NK-92 (cell line): Measurements from ENCODE around the gene SMARCC1.

ENCODE experiments used
- DNase-seq: peaks from one replicate; lab custom pipeline; 2025; ENCODE audit not compliant: unreplicated experiment; lab: John Stamatoyannopoulos, UW

Gene SMARCC1

DNA sequence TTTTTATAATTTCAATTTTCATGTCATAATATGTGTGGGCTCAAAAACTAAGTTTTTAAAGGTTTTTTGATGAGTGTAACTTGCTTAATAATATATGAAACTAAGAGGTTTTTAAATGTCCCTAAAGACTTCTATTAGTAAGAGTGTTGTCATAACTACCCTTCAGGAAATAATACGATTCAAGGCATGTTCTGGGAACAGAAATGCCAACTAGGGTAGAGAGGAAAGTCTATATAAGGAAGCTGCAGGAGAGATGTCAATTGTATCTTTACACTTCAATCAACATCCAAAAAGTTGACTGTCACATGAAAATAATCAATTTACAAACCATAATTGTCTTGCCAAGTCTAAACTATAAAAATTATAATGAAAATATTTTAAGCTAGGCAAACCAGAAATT lies 76.3 kb downstream of the SMARCC1 start:
- no peak for DNase-seq

DNA sequence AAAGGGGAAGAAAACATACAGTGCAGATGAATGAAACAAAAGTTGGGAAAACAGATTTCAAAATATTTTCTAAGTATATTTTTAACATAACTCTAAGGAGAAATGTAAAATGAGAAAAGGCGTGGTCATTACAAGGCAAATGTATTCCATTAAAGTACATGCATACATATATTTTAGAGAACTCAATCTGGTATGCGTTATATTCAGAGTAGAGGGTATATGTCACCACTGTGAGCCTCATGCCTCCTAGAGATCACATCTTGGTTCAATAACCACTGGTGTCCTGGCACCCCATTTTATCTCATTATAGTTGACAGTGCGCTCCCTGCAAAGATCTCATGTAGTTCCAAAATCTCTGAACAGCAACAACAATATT lies 77.5 kb downstream of the SMARCC1 start:
- DNase-seq: no peak

DNA sequence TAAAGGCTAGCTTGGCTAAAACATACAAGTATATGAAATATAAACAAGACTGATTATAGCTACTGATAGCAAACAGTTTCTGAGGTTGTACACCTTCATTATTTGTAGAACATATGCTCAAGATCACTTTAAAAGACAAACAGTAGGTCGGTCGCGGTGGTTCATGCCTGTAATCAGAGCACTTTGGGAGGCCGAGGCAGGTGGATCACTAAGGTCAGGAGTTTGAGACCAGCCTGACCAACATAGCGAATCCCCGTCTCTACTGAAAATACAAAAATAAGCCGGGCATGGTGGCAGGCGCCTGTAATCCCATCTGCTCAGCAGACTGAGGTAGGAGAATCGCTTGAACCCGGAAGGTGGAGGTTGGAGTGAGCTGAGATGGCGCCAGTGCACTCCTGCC lies 80.3 kb downstream of the SMARCC1 start:
- no peak for DNase-seq

DNA sequence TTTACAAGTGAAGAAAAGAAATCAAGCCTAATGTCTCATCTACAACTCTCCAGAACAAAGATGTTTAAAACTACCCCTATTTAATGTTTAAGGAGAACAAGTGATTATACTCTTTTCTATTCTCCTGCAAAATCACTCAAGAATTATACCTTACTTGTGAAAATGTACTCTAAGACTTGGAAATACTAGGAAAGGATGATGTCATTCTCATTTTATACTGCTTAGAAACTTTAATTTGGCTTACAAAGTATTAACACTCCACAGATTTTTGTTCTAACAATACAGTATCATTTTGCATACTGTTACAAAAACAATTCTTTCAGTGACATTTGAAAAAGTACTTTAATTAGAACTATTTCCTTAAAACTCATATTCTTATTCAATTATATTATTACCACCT lies 89.5 kb downstream of the SMARCC1 start:
- no peak for DNase-seq

DNA sequence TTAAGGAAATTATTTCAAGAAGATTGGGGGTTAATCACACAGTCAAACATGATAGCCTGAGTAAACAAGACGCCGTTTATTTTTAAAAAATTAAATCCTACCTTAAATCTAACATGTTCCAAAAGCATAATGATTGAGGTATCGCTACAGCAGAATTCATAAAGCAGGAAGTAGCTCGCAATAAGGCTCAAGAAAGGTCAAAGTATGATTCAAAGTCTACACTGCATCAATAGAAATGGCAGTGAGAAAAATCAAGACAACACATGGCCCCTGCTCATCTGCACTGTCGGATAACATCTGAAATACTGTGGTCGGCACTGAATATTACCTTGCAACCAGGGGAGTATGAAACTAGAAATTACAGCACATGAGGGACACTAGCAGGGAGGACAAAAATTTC lies 93.2 kb downstream of the SMARCC1 start:
- DNase-seq: no peak

DNA sequence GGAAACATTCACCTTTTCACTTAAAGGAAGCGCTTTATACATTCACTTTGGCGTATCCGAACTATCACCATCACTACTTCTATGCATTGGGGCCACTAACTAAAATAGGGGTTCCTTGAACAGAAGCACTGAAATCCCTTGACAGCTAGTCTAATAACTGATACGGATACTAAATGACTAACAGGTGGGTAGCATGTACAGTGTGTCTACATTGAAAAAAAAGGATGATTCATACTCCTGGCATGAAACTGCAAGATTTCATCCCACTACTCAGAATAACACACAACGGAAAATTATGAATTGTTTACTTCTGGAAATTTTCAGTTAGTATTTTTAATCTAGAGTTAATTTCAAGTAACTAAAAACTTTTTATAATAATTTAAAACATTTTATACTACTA lies 96.7 kb downstream of the SMARCC1 start:
- no peak for DNase-seq

DNA sequence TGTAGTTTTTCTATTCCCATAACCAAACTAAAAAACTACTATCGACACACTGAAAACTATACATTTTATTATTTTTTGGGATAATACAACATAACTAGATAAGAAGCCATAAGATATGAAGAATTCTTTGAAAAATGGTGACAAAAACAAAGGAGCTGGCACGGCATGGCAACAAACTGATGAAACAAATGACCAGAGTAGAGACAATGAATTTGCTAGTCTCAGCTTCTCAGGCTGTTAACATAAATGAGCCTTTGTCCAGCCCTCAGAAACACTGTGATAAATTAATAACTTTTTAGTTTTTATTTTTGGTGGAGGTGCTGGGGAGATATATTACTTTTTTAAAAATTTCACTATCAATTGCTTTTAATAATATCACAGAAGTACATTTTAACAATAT lies 100.7 kb downstream of the SMARCC1 start:
- no peak for DNase-seq

DNA sequence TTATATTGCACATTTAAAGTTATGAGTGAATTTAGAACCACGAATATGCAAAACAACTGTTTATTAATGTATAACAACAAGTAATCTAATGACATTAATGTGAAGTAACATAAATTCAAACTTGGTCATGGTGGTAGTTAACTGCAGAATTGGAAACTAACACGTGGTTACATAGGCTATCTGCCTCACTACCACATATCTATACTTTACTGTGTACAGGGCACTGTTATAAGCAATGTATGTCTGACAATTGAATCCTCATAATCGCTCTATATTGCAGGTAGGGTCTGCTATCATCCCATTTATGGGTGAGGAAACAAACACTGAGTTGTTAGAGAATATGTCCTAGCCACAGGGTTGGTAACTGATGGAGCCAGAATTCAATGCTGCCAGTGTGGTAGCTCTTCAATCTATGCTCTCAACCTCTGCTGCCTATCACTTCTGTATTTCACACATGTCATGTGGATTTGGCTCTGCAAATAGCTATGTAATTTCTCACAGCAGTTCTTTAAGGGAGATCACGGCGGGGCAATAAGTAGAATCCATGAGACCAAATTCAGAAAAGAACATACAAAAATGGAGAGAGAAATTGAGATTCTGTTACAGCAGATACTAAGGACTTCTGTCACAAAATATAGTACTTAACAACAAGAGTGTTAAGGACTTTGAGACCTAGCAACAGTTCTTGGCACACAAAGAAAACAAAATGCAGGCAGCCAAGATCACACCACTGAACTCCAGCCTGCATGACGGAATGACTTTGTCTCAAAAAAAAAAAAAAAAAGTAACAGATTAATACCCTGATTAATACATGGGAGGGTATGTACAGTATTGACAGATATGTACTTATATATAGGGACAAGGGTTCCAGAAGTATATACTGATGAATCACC lies 103.0 kb downstream of the SMARCC1 start:
- no peak for DNase-seq

DNA sequence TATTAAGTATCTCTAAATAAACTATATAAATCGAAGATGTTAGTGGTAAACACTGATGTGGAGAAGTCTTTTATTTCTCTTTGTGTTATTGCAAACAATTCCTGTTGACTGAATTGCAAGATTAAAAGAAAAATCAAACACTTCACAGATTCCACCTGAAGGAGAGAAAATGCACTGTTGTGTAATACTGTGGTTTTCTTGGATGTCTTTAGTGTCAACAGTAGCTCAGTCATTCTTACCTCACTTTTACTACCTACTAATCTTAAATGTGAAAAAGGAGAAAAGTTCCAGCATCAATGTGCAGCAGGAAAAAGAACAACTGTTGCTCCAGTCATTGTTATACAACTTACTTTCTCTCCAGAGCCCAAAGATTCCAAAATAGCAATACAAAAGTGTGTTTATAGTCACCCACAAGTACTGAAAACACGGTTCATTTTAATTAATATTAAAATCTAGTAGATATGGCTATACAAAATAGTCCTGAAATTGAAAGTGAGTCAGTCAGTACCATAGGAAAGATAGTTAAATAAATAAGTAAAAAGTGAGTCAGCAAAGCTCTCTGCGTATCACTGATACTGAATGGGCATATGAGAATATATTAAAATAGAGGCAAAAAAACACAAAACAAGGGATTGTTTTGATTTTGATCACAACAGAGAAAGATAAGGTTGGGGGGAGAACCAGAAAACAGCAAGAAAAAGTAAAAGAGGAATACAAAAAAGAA lies 112.5 kb downstream of the SMARCC1 start:
- DNase-seq: no peak

DNA sequence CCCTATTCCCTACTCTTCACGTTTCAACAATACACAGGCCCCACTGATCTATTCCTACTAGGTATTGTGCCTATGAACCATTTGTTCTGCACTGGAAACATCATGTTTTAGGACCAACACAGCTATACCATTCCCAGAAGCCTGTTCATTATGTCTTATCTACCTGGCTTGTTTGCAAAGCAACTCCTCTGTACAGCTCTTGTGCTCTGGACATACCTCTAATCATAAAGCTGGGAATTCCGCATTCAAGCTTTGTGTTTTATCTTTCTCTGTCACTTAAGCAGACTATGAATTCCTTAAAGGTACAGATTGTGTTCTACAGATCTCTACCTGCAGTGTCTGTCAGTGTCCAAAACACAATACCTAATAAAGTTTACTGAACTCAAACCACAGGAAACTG lies 115.6 kb downstream of the SMARCC1 start:
- DNase-seq: no peak

DNA sequence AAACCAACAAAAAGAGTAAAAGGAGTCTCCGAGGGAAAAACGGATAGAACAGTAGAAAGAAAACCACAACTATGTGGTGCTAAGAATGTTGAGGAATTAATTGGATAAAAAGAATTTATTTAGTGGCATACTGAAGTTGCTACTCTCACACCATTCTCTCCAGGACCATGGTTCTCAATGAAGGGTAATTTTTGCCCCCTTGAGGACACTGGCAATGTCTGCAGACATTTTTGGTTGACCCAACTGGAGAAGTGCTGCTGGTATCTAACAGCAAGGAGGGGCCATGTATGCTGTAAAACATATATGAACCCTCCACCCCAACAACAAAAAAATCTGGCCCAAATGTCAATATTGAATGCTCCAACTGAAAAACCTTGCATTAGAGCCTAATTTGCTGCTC lies 117.2 kb downstream of the SMARCC1 start:
- no peak for DNase-seq

DNA sequence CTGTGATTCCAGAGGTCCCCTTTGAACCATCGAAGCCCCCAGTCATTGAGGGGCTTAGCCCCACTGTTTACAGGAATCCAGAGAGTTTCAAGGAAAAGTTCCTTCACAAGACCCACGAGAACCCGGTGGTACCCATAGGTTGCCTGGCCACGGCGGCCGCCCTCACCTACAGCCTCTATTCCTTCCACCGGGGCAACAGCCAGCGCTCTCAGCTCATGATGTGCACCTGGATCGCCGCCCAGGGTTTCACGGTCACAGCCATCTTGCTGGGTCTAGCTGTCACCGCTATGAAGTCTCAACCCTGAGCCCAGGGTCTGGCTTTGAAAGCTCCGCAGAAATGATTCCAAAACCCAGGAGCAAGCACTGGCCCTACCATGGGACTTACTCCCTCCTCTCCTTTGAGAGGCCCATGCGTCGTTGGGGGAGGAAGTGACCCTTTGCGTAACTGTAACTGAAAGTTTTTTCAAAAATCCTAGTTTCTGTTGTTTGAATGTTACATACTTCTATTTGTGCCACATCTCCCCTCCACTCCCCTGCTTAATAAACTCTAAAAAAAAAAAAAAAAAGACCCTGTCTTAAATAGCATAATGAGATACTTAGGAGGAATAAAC lies 118.0 kb downstream of the SMARCC1 start:
- no peak for DNase-seq

DNA sequence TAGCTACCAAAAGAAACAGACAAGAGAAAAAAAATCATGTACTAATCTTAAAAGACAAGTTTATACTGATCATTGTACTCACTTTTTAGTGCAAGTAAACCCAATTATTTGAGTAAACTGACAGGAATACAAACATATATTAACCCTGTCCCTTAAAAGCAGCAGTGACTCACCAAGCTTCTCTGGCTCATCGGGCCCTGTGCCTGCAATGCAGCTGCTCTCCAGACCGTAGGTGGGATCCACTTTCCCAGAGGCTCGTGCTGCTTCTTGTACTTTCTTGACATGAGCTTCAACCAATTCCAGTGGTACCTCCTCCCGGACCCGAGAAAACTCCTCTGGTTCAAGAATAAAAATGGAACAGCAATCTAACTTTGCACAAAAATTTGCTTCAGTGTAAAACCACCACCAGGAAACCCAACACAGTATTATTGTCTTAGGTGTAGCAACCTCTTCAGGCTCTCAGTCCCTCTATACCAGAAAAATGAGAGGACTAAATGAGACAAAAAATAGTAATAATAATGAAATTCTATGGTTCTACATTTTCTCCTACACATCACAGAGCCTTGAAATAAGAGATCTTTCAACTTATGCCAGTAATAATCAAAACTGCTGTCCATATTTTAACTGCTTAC lies 120.5 kb downstream of the SMARCC1 start:
- no peak for DNase-seq

DNA sequence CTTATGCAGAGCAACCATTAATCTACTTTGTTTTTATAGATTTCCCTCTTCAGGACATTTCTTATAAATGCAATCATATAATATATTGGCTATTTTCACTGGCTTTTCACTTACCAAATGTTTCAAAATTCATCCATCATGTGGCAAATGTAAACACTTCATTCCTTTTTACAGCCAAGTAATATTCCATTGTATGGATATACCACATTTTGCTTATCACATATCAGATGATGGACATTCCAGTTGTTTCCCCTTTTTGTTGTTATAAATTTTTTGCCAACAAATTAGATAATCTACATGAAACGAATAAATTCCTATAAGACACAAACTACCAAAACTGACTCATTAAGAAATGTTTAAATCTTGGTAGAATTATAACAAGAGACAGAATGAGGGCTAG lies 123.2 kb downstream of the SMARCC1 start:
- no peak for DNase-seq

DNA sequence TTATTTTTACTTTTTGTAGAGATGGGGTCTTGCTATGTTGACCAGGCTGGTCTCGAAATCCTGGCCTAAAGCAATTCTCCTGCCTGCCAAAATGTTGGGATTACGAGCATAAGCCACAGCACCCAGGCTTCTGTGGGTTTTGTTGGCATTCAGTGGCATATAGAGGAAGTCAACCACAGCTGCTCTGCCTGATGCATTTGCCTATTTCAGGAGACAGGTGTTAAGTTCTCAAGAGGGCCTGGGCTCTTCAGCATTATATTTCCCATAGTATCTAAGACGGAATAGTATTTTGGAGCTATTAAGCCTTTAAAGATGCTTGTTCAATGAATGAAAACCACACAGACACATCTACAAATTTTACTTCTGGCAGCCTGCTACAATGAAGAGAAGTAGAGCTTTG lies 129.6 kb downstream of the SMARCC1 start:
- DNase-seq: no peak

DNA sequence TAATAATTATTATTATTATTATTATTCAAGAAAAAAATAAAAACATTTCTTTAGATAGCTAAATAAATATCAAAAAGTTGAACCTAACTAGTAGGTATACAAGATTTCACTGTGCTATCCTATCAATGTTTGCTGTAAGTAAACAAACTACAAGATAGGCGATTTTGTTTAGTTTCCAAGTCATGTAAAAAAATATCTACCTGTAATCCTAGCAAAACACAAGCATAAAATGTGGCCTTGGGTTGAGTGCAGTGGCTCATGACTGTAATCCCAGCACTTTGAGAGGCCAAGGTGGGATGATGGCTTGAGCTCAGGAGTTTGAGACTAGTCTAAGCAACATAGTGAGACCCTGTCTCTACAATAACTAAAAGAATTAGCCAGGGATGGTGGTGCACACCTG lies 131.4 kb downstream of the SMARCC1 start:
- DNase-seq: no peak

DNA sequence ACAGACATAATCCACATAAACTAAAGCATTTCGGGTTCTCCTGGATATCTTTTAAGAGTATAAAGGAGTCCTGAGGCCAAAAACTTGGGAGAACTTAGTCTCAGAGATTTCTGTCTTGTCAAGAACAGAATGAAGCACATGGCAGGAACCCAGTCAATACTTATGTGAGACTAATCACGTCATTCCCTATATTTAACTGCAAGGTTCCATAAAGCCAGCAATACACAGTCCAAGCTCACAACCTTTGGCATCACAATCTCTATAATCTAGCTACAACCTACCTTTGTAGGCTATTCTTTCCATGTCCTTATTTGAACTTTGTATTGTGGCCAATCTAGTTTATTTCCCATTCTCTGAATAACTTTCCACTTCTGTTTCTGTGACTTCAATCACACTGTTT lies 134.1 kb downstream of the SMARCC1 start:
- no peak for DNase-seq

DNA sequence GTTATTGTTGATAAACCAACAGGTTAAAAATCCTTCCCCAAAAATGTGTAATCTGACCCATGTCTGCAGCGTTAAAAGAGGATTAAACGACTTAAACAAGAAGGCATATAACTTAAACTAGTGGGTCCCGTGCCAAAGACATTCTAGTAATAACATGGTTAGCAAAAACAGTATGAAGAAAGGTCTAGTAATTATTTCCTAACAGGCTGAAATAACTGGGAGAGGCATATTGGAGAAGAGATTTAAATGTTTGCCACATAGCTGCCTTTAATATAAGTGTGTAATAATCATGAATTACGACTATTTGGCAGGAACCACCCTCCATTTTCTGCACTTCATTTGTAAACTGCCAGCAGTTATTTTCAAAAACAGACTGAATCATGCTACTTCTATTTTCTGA lies 135.3 kb downstream of the SMARCC1 start:
- DNase-seq: no peak

DNA sequence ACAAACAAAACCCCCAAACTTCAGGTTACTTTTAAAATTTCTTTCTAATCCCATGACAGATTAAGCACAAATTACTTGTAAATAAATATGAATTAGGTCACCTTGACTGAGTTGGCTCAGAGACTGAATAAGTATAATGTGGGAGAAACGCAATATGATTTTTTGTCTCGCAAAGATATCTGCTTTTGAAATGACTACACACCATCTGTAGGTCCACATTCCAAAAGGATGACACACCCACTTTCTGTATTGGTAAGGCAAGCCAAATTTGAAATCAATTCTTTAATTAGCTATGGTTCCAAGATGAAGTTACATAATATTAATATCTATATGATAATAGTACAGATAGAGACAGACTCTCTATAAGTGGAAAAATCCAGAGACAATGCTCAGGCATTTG lies 136.1 kb downstream of the SMARCC1 start:
- no peak for DNase-seq

DNA sequence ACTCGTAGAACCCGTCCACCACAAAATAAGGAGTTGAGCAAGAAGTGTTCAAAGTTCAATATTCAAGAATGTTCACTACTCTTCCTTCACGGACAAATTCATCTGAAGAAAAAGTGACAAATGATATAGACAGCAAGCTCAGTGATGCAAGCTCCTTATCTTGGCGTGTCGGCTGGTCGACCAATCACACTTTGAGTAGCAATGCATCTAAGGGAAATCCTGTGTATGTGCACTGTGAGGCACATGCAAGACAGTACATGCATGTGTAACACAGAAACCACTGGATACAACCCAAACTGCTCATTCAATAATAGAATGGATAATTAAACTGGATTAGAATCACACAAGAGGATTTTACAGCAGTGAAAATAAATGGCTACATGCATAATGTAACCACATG lies 138.6 kb downstream of the SMARCC1 start:
- DNase-seq: no peak

DNA sequence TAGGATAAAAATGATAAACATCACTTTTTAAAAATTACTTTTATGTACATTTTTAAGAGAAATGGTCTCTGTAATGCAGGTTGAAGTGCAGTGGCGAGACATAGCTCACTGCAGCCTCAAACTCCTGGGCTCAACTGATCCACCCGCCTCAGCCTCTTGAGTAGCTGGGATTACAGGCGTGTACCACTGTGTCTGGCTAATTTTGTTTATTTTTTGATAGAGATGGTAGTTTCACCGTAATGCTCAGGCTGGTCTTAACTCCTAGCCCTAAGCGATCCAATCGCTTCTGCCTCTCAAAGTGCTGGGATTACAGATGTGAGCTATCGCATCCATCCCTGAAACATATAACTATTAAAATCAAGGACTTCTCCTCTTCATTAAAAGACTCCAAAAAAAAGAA lies 140.0 kb downstream of the SMARCC1 start:
- no peak for DNase-seq

DNA sequence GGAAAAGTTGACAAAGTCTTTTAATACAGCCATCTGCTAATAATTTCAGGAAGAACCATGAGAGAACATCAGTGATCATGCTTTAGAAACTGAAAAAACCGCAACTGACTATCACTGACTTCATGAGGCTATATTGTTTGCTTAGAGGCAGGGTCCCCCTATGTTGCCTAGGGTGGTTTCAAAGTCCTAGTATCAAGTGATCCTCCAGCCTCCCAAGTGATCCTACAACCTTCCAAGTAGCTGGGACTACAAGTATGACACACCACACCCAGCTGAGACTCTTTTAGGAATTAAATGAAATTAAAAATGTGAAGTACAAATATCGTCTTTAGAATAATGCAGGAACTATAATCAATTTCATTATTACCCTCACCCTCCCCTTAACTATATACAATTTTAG lies 144.8 kb downstream of the SMARCC1 start:
- DNase-seq: no peak
